Left ventricle myocardium superior (tissue), 1 donor: ENCODE measurements around the gene RPS18. TPM values are rescaled to one million over a fixed set of nuclear protein-coding genes. Genes with fewer than 3 reads are reported as not detected.

ENCODE experiments used
- ATAC-seq: fragments of 200-7000 bp; cut with Tn5 transposase; one replicate; pipeline ENCODE4 v1.9.1; 2020; ENCODE audit warnings: mild to moderate bottlenecking, moderate library complexity
- DNase-seq: peaks from one replicate; pipeline ENCODE4 v3.0.0-alpha.2; 2020
- intact Hi-C: fragments of 100-400 bp; cut with micrococcal nuclease; formaldehyde crosslinking; loops from one replicate; pipeline ENCODE4 v1.11.0; 2022
- total RNA-seq: library from RNA; stranded (reverse); fragmentation: NEBNext Ultra II Directional; extraction: Animal tissue kit (Norgen Biotek cat#: 25700); gene quantifications from one replicate; pipeline ENCODE4 v1.2.1, GENCODE V29; 2021
- donor health status: DM: no; HTN: yes; CAD: no; lungs with severe emphysema.

RPS18 gene
- total RNA-seq, 1 donor from 2014 or later: 931 TPM

DNA sequence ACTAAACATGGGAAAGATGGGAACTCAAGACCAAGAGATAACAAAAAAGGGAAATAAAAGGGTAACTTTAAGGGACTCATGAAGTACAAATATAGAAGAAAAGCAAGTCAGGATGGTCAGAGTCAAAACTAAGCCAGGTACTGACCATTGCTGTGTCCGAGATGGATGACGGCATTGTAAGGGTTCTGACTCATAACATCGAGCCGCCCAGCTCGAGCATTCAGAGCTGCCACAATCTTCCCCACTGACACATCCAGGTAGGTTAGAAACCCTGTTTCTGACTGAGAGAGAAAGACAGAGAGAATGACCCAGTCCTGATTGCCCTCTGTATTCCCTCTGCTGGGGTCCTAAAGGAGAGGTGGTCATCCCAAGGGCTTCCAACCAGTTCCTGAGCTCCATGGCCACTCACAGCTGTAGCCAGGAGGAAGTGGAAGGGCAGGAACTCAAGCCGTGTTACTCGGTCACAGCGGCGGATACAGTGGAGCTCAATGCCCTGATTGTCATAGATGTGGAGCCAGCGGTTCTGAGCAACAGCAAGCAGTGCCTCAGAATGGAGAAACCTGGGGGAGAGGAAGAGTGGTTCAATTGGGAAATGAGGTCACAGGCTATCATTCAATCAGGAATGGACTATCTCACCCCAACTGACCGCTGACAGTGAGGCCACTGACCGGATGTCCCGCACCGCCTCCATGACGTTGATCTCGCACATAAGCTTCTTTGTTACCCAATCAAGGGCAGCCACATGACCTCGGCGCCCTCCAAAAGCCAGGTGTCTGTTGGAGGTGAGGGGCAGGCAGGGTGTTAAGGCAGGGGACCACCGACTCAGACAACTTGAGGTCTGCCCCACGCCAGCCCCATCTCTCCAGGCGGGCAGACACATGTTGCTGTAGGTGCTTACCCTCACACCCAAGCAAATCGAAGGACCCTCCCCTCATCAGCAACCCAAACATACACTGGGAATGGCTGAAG is 15.4 kb downstream of the RPS18 start:
- ATAC-seq (no peak), DNase-seq (no peak)
- intact Hi-C loops: no loop called here

DNA sequence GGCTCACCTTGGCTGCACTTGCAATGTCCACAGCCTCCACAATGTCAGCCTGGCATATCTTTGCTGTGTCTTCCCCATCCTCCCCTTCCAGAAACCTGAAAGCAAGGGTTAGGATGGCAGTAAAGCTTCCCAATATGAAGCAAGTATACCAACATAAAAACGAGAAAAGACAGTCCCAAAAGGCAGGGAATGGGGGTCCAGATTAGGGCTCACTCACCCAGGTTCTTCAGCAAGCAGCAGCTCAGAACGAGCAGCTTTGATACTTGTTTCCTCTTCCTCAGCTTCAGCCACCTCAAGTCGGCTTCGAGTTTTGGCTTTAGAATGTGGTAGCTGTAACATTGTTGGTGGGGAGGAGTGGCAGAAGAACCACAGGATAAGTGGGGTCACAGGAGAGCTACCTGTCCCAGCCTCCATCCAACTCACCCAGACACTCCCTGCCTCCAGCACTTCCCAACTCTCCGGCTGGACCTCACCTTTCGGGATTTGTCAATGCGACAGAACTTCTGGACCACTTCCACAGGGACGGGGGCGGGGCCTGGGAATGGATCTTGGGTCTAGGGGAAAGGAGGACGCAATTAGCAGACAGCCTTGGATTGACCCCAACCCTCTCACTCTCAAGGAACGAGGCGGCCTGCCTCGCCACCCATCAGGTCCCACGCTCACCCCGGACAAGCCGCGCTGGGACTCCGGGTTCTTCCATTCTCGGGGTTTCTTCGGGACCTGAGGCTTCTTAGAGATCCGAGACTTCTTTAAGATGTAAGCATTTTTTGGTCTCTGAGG is 16.5 kb downstream of the RPS18 start:
- DNase-seq: no peak
- intact Hi-C loops: no loop called here
- no peak for ATAC-seq

DNA sequence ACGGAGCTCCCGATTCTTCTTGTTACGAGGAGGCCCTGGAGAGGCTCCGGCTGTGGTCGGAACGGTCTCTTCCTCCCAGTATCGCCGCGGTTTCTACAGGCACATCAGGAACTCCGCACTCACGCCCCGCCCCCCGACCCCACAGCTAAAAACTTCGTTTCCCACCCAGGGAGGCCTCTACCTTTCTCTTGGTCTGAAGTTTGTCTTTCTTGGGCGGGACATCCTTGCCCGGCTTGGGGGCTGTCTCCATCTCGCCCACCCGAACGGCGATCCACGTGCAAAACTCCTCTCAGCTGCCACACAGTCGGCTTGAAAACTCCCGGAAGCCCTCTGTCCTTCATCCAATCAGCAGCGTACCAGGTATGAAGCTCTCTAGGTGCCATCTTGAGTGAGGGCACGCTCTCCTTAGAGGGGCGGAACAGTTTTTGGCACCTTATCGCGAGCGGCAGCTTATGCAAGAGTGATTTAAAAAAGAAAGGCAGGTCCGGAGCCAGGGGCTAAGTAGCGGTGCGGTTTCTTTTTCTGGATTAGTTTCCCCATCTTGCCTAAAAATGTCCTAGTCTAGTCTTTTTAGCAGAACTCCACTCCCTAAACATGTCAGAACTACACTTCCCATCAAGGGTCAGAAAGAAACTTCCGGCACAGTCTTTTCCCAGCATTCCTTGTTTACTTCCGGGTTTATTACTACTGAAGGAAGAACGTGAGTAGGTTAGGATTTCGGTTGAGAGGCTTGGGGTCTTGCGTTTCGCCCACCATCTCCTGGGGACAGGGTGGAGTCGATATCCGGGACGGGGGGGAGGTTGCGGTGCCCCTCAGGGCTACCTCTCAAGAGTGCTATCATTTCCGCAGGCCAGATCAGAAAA is 17.3 kb downstream of the RPS18 start, which contains the start of the genes PFDN6 and WDR46:
PFDN6 (plus strand) TSS at position 681 of the 863 bp plus-strand sequence. CDS start 256 bp downstream, outside the sequence.
WDR46 (minus strand) TSS at position 319 of the 863 bp plus-strand sequence; CDS start at position 250, 69 bp downstream.
- DNase-seq (peak; percentile 75), ATAC-seq (peak; percentile 95)
- intact Hi-C loops: no loop called here

DNA sequence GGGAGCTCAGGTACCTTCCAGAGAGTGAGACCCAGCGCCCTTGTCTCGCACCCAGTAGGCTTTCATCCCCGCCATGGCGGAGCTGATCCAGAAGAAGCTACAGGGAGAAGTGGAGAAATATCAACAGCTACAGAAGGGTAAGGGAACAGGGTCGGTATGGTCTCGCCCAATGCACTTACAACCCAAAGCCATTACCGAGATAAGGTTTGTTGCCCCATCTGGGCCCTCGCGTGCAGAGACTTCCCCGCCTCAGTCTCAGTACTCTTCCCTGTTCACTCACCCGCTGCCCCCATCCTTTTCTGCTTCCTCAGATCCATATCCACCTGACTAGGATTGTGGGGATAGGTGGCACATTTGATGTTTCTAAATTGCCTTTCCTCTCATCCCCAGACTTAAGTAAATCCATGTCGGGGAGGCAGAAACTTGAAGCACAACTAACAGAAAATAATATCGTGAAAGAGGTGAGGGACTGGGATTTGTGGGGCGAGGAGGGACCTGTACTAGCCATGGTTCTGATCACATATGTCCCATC is 18.0 kb downstream of the RPS18 start:
- ATAC-seq (no peak), DNase-seq (no peak)
- intact Hi-C loops: no loop called here

DNA sequence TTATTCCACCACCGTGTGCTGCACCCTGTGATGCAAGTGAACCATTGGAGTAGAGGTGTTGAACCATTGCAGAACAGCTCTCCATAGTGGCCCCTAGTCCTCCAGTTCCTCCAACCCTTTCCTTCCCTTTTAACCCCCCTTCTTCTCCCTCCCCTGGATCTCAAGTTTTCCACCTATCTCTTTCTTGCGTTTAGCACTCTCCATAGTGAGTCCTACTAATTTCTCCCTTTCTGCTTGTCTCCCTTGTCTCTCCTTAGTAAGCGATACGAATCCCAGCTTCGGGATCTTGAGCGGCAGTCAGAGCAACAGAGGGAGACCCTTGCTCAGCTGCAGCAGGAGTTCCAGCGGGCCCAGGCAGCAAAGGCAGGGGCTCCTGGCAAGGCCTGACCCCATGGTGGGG is 18.6 kb downstream of the RPS18 start:
- DNase-seq (no peak), ATAC-seq (no peak)
- intact Hi-C loops: no loop called here

DNA sequence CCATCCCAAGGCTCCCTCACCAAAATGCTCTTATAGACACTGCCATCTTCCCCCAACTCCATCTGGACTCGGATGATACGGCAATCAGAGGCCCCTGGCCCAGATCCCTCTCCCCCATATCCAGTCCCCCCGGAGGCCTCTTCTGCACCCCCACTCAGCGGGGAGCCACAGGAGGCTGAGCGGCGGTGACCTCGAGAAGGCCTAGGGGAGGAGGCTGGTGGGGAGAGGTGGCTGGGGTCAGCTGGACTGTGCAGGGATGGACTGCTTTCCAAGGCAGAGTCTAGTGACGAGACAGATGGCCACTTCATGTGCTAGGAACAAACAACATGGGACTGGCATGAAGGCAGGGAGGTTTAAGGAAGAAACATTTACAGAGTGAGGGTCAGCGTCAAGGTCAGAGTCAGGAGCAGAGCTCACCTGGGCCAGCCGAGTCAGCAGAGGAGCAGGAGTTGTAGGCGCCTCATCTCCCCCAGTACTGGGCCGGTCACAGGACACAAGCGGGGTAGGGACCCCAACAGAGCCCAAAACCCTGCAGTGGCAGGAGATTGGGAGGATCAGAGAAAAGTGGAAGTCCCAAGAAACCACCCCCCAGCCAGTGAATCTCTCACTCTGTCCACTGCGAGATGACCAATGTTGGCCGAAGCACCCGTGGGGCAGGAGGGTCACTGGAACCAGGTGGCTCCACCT is 21.3 kb downstream of the RPS18 start:
- intact Hi-C loops: no loop called here
- DNase-seq (no peak), ATAC-seq (no peak)

DNA sequence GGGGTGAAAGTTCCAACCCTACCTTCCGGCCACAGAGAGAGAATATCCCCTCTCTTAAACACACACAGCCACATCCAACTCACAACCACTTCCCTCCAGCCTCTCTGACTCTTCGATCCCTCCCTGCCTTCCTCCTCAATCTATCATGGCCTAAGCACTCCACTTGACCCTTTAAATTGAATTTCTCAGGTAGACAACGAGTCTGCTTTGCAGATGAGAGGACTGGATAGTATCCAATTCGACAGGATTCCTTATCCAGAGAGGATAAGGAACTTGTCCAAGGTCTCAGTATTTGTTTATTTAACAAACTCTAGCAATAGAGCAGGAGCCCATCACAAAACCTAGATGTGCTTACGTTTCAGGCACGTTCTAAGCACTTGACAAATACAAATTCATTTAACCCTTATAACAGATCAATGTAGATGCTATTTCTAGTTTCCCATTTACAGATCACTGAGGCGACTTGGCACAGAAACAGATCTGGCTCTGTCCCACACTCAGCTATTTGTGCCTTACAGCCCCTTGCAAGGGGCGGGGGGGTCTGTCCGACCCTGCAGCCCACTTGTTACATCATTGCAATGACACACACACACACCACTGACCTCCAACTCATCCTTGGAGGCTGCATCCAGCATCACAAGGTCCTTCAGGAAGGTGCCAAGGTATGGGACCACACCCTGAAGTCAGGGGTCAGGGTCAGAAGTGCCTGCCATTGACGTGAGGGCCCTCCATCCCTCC is 22.4 kb downstream of the RPS18 start:
- no peak for DNase-seq
- no peak for ATAC-seq
- intact Hi-C loops: no loop called here

DNA sequence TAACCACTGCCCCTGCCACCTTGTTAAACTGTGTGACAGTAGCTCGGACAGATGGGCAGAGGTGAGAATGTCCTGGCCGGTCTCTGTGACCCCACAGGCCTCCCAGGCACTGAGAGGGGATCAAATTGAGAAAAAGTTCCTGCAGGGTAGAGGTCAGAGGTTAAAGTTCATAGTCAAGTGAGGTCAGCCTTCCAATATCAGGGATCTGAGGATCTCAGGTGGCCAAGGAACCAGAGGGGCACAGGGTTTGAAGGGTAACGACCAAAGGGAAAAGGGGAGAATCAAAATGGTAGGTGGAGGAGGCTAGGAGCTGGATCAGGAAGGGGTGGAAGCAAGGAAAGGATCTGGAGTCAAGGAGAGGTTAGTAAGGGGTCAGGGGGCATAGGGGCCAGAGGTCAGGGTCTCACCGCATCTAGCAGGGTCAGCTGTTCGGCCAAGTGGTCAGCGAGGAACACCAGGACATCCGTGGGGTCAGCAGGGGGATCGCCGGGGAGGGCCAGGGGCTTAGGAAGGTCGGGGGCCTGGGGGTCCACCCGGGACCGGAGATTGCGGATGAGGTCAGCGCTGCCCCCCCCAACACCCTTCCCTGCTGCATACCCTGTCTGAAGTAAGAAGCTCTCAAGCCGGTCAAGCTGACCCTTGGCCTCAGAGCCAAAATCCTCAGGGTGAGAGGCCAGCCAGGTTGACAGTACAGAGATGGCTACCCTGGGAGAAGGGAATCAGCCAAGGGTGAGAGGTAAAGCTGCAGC is 23.9 kb downstream of the RPS18 start:
- ATAC-seq (no peak), DNase-seq (no peak)
- intact Hi-C loops: no loop called here

DNA sequence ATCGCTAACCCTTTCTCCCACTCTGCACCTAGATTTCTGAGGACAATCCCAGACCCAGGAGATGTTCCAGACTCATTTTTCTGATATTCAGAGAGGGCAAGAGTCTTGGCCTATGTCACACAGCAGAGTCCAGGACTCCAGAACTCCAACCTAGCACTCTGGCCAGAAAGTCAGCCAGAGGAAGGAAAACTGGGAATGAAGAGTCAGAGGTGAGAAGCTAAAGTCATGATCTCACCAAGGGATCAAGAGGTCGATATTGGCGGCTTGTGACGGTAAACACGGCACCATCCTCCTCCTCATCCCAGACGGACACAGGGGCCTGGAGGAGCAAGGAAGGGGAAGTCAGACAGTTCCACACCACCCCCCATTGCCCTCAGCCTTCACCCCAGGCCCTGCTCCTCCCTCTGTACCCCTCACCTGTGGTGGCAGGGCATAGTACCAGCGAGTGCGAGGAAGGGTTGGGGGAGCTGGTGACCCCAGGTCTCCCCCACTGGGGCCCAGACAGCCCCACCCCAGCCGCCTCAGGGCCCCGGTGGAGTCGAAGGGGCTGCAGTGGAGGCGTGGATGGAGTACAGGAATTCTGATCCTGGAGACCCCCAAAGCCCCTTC is 25.0 kb downstream of the RPS18 start:
- DNase-seq (no peak), ATAC-seq (no peak)
- intact Hi-C loops: no loop called here

DNA sequence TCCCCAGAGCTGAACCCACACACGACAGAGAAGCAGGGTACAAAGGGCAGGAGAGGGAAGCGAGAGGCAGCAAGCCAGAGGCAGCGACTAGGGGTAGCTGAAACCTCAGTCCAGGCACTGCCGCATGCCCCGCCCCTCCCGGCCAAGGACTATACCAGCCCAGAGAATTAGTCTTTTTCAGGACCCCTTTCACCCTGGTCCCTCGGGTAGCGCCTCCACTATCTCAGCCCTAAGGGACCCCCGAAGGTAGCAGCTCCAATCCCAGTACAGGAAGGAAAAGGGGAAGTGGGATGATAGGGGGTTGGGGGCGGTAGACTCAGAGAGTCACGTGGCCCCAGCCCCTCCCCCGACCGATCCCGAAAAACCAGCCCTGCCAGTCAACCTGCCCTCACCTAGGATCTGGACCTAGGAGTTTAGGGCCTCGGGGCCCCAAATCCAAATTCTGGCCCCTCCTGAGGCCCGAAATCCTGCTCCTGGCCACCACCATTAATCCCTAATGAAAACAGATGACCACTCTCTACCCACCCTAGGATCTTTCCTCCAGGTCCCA is 25.6 kb downstream of the RPS18 start:
- no peak for ATAC-seq
- intact Hi-C loops: no loop called here
- no peak for DNase-seq

DNA sequence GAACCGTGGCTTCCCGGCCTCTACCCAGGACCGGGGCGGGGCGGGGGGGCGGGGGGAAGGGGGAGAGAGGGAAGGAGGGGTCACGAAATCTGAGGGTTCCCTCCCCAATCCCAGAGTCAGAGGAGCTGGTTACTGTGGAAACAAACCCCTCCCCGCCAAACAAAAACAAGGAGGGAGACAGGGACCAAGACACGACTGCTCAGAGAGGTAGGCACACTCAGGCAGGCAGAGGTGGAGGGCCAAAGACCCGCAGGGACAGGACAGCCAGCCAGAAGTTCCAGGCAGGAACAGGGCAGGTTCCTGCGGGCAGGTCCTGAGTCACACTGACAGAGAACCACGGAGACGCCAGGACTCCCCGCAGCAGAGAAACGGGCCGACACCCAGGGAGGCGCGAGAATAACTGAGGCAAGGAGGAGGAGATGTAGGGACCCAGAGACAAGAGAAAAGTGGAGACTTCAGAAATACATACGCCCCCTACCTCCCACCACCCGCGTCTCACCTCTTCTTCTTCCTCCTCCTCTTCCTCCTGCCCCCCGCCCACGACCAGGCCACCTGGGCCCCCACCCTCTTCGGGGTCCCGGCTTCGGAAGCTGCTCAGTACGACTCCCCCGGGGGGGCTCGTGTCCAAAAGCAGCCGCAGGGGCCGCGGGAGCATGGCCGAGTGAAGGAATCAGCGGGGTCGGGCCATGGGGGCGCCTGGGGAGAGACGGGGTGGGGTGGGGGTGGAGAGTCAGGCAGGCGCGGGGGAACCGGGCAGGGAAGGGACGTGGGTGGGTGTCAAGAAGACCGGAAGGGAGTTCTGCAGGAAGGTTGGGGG is 26.3 kb downstream of the RPS18 start:
- peak; percentile 46 for ATAC-seq

DNA sequence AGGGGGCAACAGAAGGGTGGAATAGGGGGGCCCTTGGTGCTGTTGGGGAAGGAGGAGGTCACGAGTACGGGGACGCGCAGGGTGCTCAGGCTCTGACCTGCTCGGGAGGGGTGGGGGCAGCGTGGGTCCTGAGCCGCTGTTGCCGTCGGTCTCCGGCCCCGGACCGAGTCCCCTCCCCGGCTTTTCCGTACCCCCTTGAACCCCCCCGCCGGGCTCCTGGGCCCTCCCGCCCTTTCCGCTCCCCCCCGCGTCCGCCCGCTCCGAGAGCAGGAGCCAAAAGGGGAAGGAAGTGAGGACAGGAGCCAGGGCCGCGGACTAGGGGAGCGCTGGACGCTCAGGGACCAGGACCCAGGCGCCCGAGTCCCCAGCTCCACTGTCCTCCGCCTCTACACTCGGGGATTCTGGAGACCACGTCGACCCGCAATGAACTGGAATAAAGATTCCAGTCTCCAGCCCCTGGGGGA is 26.9 kb downstream of the RPS18 start, which contains the start of gene RGL2:
RGL2 (minus strand) TSS at position 170 of the 464 bp plus-strand sequence. CDS start 332 bp downstream, outside the sequence.
- intact Hi-C loops: no loop called here
- peak; percentile 82 for ATAC-seq
- DNase-seq: peak; percentile 91

More for the DNA sequence above, 26.3 kb downstream of the RPS18 start:
- intact Hi-C loops: no loop called here
- no peak for DNase-seq

DNA sequence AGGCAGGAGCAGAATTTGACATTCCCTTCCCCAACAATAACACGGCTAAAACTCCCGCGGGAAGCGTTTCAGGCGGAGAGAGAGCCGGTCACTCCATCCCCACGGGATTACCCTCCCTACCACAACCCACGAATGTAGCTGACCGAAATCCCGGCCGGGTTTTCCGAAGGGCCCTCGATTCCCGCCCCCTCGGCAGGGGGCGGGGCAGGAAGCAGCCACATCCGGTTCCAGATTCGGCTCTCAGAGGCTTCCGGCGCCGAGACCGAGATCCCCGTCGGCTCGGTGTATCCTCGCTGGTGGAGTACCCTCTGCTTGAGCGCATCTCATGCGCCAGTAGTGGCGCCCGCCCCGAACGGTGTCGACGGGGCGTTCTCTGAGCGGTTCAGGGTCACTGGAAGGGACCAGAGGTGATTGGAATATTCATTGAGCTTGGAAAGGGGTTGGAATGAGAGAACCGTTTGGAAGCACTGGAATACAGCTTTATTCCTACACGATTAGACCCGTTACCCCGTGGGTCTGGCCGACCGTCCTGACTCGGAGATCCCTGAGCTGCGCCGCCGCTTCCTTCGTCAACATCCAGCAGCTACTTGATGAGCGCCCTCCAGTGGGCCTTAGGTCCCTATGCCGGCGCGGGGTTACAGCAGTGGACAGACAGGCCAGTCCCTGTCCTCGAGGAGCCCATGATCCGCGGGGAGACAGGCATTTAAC is 27.5 kb downstream of the RPS18 start:
- peak; percentile 82 for ATAC-seq

DNA sequence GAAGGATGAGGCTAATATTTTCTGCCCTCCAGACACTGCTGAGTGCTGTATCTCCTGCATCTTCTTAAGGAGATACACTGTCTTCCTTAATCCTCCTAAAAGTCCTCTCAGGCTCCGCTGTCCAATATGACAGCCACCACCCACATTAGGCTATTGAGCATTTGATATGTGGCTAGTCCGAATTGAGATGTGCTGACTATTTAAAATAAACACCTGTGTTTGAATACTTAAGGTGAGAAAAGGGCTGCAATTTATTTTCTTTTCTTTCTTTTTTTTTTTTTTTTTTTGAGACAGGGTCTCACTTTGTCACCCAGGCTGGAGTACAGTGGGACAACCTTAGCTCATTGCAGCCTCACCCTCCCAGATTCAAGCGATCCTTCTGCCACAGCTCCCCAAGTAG is 30.0 kb downstream of the RPS18 start:
- DNase-seq: no peak
- intact Hi-C loops: no loop called here
- no peak for ATAC-seq

More for the DNA sequence above, 27.5 kb downstream of the RPS18 start:
- intact Hi-C loops: no loop called here
- DNase-seq: peak; percentile 94
